ENCODE data around the gene ARHGAP22.

DNA sequence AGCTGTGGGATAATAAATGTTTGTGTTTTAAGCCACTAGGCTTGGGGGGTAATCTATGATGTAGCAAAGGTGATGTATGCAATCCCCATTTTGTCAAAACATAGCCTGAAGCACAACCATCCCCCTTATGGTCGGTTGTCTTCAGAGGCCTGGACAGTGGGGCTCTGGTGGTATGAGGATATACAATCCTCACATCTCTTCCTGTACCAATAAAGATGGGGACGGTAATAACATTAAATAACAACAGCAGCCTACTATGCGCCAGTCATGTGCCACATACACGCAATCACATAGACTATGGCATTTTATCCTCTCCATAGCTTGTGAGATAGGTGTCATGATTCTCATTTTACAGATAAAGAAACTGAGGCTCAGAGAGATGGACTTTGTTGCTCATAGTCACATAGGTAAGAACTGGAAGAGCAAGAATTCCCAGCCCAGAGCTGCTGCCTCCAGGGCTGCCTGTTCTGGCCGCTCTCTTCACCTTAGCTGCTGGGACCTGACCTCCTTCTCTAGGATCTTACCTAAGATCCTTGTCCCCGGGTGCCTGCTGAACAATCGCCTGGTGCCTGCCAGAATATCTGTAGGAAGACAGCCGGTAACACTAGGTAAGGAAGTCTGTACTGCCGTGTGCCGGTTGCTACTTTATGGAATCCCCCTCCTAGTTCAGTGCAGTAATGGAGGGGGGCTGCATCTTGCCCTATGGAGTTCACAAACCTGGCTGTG lies 108.6 kb downstream of the ARHGAP22 start:
- TF ChIP-seq POLR2A (IDR thresholded peaks at IDR 0.05) (no peak), POLR2AphosphoS5 (IDR thresholded peaks at IDR 0.05) (no peak), EP300 (IDR thresholded peaks at IDR 0.05) (no peak)
- TF ChIP-seq, protein P1, sequence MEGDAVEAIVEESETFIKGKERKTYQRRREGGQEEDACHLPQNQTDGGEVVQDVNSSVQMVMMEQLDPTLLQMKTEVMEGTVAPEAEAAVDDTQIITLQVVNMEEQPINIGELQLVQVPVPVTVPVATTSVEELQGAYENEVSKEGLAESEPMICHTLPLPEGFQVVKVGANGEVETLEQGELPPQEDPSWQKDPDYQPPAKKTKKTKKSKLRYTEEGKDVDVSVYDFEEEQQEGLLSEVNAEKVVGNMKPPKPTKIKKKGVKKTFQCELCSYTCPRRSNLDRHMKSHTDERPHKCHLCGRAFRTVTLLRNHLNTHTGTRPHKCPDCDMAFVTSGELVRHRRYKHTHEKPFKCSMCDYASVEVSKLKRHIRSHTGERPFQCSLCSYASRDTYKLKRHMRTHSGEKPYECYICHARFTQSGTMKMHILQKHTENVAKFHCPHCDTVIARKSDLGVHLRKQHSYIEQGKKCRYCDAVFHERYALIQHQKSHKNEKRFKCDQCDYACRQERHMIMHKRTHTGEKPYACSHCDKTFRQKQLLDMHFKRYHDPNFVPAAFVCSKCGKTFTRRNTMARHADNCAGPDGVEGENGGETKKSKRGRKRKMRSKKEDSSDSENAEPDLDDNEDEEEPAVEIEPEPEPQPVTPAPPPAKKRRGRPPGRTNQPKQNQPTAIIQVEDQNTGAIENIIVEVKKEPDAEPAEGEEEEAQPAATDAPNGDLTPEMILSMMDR (IDR thresholded peaks at IDR 0.05) = no peak

Measured in upper lobe of left lung (tissue), 4 donors.